Stimulated activated CD4-positive, alpha-beta T cell treated with anti-CD3 and anti-CD28 coated beads, TNF-alpha, amount 100 ng/mL, for 24 hours (primary cell): Measurements from ENCODE around the gene DNAJC18.
"Not testable (repeated sequence)": the region's sequence is repeated elsewhere in the genome, so short reads cannot be mapped to it uniquely, and the experiment has no call there.

Experiments
- DNase-seq, 3 experiments: peaks; one replicate each; pipeline ENCODE4 v3.0.0-alpha.2; 2020; ENCODE audit warnings: low read depth in 3 of 3

Gene DNAJC18

GRCh38 chr5:139430015-139430414 is 9.3 kb downstream of the DNAJC18 start:
- DNase-seq: no peak

DNA sequence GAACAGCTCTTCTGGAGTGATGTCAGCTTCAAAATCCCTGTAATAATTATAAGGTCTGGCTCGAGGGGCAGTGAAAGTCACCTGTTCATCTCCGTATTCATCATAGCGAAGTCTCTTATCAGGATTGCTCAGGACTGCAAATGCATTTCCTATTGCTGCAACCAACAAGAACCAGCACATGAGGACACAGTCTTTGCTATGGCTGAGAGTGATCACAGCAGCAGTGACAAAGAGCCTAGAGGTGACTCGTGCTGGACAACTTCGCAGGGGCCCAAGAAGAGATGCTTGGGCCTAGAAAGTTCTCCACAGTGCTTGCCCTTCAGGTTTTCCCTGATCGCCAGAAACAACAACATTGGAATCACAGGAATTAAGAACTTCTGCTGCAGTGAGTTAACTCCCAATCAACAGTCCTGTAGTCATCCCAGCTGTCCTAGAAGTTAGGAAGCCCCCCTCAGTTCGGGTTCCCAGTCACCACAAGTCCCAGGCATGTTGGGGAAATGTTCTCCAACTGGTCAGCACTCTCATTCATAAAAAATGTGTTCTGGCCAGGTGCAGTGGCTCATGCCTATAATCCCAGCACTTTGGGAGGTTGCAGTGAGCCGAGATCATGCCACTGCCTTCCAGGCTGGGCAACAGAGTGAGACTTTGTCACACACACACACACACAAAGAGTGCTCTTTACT is 13.0 kb downstream of the DNAJC18 start:
- no peak for DNase-seq

DNA sequence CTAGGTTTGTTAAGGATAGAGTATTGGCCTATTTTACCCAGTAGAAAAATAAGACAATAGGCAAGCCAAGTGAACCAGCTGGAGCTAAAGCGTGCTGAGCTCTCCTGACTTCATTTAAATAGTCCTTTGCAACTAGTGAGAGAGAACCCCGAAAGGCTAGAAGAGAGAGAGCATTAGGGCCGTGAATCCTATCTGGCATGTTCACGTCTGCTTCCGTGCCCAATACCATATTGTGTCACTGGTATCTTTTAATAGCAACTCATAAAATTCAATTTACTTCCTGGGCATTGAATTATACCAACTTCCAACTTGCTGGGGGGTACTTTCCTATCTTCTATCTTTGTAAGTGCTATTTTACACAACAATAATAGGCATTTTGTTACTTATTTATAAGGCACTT is 13.8 kb downstream of the DNAJC18 start:
- no peak for DNase-seq

GRCh38 chr5:139422307-139422893 is 16.9 kb downstream of the DNAJC18 start:
- peak in 1 of 3 experiments; percentile 55 for DNase-seq

GRCh38 chr5:139419226-139420192 is 19.8 kb downstream of the DNAJC18 start:
- DNase-seq: no peak

- no peak for DNase-seq
Measured at GRCh38 chr5:139418793-139419192, 20.5 kb downstream of the DNAJC18 start.

DNA sequence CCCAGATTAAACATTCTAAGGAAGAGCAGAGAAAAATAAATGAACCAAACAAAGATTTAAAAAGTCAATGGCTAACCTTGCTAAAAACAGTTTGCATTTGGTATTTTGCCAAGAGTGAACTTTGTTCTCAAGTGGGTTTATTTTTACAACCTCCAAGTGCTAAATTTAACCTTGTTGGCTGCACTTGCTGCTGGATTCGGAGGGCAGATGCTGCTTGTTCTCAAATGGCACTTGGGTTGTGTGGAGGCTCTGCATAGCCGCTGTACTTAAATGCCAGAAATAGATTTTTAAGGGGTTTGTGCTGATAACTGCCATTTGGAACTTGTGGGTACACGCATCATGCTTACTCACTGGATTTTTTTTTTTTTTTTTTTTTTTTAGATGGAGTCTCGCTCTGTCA is 22.1 kb downstream of the DNAJC18 start:
- no peak for DNase-seq

GRCh38 chr5:139416651-139417050 is 22.7 kb downstream of the DNAJC18 start:
- DNase-seq: no peak

DNA sequence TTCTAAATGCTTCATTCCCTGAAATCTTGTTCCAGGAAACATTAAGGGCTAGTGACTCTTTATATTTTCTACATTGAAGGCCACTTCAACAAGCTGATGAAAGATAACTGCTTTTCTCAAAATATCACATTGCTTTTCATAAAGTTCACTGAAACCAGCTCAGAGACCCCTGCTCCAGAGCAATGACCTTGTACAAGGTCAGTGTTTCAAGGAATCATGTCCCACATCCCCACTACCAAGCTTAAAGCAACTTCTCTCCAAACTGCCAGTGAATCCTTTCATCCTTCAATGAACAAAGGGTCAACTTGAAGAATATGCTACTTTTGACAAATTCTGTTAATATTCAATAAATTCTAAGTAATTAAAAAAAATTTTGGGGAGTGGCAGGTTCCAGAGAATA is 23.5 kb downstream of the DNAJC18 start:
- no peak for DNase-seq

GRCh38 chr5:139415221-139415861 is 24.0 kb downstream of the DNAJC18 start:
- peak in 1 of 3 experiments; percentile 44 for DNase-seq

GRCh38 chr5:139414581-139415130 is 24.7 kb downstream of the DNAJC18 start:
- DNase-seq: no peak

DNA sequence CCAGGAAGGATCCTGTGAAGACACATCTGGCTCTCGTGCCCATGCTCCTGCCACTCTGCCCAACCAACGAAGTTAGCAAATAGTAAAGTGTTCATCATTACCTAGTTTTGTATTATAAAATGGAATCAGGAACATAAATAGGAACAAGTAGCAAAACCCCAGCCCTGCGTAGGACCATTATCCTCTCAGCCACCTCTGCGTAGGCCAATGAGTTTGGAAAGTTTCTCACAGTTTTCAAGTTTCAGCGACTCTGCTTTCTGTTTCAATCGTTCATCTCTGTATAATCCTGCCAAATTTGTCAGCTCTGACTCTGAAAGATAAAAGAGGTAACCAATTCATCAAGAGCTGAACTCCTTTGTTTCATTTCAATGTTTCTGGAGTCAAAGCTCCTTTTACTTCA is 25.4 kb downstream of the DNAJC18 start:
- DNase-seq: no peak

DNA sequence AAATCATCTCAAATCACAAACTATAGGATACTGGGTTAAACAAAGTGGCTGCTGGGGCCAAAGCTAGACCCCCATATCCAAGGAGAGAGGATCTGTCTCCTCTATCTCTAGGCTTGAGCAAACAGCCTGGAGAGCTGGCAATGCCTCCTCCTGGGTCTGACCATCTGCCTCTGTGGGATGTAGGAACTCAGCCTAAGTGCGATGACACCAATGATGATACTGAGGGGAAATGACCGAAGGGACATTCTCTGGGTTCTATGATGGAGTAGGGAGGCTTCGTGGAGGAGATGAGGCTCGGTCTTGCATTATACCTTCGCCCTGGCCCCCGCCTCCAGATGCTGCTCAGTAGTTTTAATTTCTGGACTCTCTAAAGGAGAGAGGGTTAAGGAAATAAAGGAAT is 26.2 kb downstream of the DNAJC18 start:
- DNase-seq: no peak

- DNase-seq: no peak
Measured at GRCh38 chr5:139410993-139411828, 28.1 kb downstream of the DNAJC18 start.

DNA sequence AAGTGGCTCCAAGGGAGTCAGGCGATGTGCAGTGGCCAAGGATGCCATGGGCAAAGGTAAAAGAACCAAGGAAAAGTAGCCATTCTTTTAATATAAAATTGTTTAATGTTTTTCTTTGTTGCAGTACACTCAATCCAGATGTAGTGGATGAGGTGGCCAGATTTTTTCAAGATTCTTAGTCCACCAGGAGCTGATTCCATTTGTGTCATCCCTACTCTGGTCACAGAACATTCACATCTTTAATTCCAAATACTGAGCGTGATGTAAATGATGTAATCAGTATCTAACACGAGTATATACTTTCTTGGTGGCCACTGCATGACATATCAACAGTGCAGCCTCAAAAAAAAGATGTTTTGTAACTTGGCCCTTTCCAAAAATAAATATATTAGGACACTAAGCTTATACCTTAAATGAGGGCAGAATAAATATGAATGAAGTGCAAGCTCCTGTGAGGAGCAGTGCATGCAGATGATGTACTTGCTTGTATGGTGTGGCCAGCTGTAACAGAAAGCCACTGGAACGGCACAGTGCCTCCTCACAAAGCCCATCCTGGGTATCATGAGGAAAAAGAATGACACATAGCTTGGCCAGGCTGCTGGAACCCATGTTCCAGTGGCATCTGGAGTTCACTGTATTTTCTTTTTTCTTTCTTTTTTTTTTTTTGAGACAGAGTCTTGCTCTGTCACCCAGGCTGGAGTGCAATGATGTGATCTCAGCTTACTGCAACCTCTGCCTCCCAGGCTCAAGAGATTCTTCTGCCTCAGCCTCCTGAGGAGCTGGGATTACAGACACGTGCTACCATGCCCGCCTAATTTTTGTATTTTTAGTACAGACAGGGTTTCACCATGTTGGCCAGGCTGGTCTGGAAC is 29.0 kb downstream of the DNAJC18 start:
- no peak for DNase-seq

- not testable (repeated sequence) for DNase-seq
Measured at GRCh38 chr5:139409116-139409515, 30.2 kb downstream of the DNAJC18 start.

- no peak for DNase-seq
Measured at GRCh38 chr5:139408191-139408590, 31.1 kb downstream of the DNAJC18 start.

DNA sequence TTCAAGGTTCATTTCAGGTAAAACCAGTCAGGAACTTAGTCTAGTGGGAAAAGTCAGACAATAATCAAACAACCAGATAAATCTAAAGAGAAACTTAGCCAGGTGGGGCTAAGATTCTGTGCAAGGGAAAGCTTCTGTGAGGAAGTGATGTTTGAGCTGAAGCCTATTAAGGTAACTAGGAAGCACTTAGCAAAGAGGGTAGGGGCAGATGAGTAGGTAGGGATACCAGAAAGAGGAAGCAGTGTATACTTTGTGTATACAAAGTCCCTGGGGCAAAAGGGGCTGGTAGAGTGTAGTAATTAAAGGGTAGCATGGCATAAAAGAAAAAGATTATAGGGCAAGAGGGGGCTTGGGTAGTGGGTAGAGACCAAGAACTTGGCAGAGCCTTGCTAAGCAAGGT is 31.8 kb downstream of the DNAJC18 start:
- no peak for DNase-seq

DNA sequence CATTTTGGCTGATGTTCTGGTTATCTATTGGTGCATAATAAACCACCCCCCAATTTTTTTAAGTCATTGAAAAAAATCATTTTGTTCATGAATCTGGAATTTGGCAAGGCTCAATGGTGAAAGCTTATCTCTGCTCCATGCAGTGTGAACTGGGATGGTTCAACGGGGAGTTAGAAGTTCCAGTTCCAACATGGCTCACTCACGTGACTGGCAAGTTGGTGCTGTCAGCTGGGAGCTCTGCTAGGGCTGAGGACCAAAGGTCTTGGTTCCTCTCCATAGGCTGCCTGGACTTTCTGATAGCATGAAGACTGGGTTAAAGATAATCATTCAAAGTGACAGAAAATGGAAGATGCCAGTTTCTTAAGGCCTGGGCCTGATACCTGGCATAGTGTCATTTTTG is 32.4 kb downstream of the DNAJC18 start:
- DNase-seq: no peak

DNA sequence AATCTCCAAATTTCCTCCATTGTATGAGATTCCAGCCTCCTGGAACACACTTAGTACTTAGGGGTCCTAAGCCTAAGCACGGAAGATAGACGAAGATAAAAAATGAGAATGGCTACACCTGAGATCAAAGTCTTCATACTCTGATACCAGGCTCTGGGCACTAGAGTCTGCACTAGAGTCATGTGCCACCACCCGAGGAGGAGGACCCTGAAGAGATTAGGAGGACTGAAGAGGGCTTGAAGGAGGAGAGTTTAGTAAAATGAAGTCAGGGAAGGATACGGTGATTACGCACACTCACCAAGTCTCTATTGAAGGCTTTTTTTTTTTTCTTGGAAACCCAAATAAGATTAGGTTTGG is 34.9 kb downstream of the DNAJC18 start:
- DNase-seq: no peak
